Left hindlimb (tissue), 1 donor: Measurements from ENCODE around the gene TMEM243.
"Not testable (repeated sequence)": the region's sequence is repeated elsewhere in the genome, so short reads cannot be mapped to it uniquely, and the experiment has no call there.

Source experiments
- DNase-seq: peaks from one replicate; pipeline ENCODE4 v3.0.0-alpha.2; 2018

Gene TMEM243, protein sequence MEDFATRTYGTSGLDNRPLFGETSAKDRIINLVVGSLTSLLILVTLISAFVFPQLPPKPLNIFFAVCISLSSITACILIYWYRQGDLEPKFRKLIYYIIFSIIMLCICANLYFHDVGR

DNA sequence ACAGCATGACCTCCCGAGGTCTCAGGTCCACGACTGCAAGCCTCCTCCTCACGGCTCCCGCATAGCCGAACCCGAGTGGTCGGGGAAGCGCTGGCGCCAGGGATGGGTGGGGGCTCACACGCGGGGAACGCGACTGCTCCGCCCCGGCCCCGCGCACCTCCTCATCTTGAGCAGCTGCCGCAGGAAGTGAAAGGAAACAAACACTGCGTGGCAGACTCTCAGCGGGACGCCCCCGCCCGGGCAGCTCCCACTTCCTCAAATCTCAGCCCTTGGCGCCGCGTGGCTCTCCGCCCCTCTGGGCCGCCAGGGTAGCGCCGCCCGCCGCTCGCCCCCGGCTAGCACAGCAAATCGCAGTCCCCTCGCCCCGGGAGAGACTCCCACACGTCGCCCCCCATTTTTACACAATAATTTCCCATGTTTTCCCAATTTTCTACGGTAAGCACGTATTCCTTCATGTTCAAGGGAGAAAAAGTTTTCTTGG lies at the start of gene TMEM243:
Gene TMEM243 (minus strand): TSS at position 188 of the 481 bp plus-strand sequence. CDS start 229 bp downstream, outside the sequence.
- peak; percentile 84 for DNase-seq

DNA sequence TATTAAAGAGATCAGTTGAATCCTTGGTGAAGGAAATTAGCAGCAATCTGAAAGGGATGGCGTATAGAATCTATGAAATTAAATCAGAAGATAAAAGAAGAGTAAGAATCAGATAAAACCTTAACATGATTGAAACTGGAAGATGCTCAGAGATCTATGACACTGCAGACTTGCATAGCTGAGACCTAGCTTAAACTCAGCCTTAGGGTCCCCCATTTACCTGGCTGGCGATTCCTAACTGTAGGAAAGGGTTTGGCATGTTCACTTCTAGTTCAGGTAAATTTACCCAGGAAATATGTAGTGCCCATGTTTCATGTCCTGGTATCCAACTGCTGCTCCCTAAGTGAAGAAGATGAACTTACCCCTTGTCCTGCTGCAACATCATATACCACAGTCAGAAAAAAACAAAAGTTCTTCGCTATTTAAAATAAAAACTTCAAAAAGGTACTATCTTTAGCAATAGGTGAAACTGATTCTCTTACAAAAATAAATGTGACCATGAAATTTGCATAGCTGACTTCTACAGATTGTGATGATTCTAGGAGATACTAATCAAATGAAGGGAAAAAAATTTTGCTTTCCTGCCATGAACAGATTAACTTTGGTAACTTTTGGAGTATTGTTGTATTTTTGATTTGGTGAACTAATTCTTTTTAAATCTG lies 47.8 kb upstream of the TMEM243 start:
- DNase-seq = no peak

DNA sequence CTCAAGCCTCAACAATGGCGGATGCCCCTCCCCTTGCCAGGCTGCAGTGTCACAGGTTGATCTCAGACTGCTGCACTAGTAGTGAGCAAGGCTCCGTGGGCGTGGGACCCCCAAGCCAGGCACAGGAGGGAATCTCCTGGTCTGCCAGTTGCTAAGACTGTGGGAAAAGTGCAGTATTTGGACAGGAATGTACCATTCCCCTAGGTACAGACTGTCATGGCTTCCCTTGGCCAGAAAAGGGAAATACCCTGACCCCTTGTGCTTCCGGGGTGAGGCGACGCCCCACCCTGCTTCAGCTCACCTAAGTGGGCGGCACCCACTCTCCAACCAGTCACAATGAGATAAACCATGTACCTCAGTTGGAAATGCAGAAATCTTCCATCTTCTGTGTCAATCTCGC lies 44.0 kb upstream of the TMEM243 start:
- DNase-seq = no peak

DNA sequence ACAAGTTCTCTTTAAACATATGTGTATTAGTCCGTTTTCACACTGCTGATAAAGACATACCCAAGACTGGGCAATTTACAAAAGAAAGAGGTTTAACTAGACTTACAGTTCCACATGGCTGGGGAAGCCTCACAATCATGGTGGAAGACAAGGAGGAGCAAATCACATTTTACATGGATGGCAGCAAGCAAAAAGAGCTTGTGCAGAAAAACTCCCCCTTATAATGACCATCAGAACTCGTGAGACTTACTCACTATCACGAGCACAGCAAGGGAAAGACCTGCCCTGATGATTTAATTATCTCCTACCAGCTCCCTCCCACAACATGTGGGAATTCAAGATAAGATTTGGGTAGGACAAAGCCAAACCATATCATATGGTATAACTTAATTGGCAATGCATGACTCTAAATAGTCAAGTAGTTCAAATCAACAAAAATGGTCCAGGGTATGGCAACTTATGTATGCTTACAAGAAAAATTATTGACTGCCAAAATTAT lies 34.1 kb upstream of the TMEM243 start:
- DNase-seq = no peak

DNA sequence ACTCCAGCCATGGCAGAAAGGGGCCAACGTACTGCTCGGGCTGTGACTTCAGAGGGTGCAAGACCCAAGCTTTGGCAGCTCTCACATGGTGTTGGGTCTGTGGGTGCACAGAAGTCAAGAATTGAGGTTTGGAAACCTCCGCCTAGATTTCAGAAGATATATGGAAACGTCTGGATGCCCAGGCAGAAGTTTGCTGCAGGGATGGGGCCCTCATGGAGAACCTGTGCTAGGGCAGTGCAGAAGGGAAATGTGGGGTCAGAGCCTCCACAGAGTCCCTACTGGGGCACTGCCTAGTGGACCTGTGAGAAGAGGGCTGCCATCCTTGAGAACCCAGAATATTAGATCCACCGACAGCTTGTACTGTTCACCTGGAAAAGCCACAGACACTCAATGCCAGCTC lies 26.1 kb upstream of the TMEM243 start:
- DNase-seq = not testable (repeated sequence)

DNA sequence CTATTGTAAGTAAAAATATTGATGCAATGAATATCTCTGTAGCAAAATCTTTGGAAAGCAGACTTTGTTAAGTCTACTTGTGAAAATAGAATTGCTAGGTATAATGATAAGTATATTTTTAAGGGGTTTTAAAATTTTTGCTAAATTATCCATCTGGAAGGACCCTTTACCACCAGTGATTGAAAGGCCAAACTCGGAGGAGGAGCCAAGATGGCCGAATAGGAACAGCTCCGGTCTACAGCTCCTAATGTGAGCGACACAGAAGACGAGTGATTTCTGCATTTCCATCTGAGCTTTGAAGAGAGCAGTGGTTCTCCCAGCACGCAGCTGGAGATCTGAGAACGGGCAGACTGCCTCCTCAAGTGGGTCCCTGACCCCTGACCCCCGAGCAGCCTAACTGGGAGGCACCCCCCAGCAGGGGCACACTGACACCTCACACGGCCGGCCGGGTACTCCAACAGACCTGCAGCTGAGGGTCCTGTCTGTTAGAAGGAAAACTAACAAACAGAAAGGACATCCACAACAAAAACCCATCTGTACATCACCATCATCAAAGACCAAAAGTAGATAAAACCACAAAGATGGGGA lies 19.0 kb upstream of the TMEM243 start:
- DNase-seq = not testable (repeated sequence)

DNA sequence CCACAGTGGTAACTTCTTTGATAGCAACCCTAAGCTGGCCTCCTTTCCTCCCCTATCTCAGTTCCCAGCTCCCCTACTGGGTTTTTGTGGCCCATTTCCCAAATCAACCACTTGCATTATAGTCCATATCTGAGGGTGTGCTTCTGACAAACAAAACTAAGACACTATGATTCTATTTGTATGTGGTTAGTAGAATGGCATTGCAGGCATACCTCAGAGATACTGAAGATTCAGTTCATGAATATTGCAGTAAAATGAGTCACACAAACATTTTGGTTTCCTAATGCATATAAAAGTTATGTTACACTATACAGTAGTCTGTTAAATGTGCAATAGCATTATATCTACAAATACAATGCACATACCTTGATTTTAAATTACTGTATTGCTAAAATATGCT lies 15.4 kb upstream of the TMEM243 start:
- DNase-seq = no peak

DNA sequence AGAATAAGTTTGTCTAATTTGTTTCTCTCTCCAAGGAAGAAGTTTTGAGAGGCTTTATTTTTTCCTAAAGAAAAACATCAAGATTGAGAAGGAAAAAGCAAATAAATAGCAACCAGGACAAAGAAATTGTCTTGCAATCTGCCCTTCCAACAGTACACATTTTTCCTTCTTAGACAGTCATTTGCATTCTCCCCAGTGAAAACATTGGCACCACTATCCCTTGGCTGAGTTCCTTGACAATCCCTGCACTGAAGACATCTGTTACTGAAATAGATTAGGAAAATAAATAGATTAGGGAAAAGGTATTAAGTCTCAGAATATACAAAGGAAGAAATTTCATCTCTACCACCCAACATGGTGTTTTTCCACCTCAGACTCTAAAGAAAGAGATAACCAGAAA lies 12.2 kb upstream of the TMEM243 start:
- DNase-seq = no peak

DNA sequence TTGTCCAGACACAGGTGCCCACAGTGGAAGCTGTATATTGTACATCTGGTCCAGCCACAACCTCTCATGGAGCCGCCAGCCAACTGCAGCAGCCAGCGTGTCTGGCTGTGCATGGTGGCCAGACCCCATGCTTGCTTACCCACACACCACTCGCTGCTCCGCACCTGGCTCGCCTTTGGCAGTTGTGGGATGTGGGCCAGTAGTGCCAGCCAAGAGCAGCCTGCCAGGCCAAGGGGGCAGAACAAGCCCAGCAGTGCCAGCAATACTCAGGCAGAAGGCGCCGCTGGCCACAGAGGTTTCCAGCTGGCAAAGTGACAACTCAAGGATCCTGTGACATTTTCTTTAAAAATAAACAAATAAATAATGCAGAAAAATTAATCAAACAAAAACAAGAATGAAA lies 11.7 kb upstream of the TMEM243 start:
- DNase-seq = peak; percentile 57

DNA sequence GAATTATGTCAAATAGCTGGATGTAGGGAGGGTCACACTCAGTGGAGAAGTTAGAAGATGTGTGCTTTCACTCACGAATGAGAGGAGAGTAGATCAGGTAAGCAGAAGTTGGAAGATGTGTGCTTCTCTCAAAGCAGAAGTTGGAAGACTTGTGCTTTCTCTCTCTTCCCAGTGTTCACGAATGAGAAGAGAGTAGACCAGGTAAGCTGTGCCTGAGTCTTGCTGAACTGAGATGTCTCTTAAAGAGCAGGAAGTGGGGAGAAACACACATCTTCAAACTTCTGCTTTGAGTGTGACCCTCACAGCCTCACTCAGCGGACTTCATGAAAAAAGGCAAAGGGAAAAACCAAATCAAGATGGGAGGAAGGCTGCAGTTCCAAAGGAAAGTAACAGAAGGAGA lies 7.0 kb upstream of the TMEM243 start:
- no peak for DNase-seq

DNA sequence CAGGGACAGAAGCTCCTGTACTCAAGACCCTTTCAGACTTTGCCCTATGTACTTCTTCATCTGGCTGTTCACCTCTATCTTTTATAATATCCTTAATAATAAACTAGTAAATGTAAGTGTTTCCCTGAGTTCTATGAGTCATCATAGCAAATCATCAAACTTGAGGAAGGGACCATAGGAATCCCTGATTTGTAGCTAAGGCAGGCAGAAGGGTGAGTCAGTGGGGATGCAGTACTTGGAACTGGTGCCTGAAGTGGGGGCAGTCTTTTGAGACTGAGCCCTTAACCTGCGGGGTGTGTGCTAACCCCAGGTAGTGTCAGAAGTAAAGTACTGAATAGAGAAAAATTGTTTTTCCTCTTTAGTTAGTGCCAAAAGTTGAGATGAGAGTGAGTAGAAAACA lies 6.2 kb upstream of the TMEM243 start:
- DNase-seq = no peak

DNA sequence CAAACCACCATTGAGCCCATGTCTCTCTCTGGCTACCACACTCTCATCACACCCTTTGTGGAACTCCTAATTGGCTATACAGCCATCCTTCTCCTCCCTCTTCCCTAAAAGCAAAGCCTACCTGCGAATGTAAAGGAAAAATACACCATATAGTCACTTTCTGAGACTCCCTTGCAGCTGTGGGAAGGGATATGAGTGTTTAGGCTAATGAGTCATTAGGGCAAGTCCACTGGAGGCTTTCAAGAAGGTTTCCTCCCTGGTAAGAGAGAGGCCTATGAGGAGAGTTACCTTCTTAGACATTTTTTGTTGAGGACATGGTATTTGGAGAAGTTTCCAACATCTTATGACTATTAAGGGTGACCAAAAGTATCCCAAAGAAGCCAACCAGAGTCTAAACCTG lies 4.1 kb upstream of the TMEM243 start:
- no peak for DNase-seq

DNA sequence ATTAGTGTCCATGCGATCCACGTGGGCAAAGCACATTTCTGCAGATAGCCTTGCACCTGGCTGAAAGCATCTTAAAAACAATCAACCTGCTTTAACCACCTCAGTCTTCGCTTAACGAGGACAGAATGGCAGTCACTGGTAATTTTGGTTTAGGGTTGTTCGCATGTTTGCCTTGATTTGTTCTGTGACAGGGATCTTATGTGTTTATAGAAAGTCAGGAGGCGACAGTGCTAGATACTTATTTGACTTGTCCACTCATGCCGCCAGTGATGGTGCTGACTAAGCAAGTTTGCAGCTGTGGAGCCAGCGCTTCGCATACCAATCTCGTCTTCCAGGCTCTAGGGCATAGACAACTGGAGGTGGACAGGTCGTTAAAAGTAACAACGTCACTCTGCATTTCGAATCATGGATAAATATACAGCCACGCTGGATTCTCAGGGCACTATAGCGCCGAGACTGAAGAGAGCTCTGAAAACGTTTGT lies 1.2 kb upstream of the TMEM243 start:
- DNase-seq = peak; percentile 47

DNA sequence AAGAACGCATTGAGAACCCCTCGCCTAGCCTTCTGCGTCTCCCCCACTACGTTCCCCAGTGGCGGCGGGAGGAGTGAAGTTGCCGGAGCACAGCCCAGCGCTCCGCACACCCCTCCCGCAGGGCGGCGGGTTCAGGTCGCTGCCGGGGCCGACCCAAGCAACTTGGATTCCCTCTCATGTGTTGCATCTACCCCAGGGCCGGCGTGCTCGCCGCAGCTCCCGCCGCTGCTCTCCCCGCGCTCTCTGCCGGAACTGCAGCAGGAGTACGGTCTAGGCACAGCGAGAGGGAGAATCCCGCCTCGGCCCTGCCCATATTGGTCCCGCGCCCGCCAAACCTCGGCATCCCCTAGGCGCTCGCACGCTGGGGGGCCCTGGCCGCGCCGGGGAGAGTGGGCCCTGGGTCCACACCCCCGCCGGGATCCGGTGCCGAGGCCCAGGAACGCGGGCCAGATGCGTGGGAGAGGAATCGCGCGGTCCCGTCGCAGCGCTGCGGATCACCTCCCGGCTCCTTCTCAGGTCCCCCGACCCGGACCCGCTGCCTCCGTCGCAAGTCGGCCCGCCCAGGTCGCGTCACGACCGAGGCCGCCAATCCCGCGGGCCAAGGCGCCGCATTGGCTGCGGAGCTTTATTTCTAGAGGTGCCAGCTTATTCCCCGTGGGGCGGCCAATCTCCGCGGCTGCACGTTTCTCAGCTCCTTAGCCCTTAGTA lies 648 bp upstream of the TMEM243 start:
- DNase-seq = peak; percentile 80

DNA sequence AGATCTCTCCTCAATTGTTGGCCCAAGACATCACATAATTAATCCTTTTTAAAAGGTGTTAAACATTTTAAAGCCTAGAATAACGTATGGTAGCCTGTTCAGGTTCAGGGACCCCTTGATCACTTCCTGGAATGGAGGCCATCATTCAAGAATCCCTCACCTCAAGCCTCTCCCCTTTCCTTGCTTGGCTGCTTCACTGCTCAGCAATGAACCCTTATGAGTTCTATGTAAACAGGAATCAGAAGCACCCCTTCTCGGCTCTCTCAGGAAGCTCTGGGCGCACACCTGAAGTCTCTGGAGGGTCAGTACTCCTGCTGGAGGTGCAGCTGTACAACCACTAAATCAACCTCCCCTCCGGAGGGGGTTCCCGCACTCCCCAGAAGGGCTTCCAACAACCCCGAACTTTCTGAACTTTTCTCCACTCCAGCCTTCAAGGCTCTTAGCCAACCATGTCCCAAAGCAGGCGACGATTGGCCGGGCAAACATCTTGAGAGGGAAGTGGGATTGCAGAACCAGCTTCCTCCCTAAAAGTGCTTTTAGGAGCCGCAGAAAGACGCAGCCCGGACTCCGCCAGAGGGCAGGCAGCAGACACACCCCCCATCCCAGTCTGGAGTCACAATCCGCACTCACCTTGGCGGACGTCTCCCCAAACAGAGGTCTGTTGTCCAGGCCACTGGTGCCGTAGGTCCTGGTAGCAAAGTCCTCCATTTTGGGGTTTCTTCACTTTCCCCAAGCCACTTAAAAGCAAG lies 562 bp downstream of the TMEM243 start:
- DNase-seq = peak; percentile 63

DNA sequence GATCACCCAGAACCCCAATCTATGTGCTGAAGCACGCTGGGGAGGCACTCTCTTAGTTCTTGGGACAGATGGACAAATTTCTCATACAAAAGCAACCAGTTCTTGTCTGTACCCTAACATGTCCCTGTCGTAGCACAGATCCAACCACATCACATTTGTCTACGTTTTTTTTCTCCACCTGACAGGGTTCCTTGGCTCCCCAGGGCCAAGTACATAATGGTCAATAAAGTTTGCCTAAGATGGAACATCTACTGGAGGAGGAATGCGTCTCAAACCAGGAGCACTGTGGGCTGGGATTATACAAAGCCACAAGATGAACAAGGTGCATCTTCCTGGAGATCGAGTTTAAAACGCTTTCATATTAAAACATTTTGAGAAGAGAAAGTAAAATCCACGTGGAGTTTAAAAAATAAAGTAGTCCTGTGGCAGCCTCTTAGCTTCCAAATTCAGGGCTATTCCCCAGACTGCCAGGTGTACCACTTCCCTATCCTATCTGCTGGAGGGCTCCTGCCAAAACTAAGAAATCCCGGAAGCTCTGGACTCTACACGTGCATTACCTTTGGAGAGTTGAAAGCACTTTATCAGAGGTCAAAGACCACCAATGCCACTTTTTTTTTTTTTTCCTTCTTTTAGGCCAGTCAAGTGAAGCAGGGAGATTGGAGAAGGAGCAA lies 1.4 kb downstream of the TMEM243 start:
- DNase-seq = no peak

DNA sequence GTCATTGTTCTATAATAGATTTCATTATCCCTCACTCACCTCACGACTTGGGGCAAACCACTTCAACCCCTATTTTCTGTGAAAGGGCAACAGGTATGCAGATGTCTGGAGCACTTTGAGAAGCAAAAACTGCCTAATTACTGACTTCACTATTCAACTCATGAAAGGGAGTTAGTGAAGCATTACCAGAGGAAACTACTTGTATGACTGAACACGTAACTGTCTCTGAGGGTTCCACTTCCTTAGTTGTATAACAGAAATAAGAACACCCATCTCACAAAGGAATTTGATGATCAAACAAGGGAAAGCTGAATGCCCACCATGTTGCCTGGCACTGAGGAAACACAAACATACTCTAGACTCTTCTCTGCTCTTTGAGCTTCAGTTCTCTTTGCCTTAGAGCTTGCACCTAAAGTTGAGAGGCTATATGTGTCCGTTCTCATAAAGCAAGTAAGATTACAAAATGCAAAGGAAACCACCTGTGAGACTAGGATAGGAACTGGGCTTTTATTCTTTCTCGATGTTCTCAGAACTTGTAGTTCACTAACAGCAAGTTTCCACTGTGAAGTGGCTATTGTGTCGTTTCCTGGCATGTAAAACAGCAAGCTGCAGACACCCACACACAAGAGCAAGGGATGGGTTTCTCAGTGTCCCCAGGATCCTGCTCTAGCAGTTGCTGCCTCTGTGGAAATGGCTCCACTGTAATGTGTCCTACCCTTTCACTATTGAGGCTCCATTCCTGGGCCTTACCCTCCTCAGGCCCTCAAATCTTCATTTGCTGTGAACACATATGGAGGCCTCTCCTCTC lies 2.6 kb downstream of the TMEM243 start:
- no peak for DNase-seq

DNA sequence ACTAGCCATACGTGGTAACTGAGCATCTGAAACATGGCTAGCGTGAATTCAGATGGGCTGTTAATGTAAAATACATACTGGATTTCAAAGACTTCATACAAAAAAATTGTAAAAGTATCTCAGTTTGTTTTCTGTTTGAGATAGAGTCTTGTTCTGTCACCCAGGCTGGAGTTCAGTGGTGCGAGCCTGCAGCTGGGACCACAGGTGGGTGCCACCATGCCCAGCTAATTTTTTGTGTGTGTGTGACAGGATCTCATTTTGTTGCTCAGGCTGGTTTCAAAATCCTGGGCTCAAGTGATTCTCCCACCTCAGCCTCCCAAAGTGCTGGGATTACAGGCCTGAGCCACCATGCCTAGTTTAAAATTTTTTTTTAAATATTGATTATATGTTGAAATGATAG lies 4.5 kb downstream of the TMEM243 start:
- DNase-seq = no peak

DNA sequence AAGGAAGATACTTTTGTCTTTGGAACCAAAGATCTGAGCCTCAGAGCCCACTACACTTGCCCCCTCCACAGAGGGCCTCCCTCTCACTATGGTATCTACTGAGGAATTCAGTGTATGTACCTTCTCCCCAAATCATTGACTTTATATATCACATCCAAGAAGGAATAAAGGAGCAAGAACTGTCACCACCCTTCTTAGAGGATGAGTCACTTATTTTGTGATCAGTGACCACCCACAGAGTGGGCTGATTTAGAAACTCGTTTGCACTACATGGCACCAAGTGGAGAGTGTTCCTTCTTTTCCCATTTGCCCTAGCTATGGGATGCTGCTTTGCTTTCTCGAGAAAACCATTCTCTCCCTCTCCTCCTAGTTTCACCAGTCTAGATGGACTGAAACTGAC lies 5.7 kb downstream of the TMEM243 start:
- no peak for DNase-seq

DNA sequence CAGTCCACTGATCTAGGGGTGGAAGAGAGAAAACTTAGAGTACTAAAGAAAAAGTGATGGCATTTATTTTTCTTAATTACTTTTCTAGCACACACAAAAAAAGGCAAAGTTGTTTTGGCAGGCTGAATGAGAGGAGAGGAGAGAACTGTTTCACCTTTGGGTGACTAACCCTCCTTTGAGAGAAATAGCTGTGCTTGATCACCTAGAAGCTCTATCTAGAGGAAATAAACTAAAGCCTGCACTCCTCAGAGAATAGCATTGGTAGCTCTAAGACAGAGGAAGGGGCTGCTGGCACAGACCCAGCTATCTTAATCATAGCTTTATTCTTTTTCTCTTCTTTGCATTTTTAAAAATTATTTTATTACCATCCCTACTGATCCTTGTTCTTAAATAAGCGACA lies 6.3 kb downstream of the TMEM243 start:
- DNase-seq = no peak

DNA sequence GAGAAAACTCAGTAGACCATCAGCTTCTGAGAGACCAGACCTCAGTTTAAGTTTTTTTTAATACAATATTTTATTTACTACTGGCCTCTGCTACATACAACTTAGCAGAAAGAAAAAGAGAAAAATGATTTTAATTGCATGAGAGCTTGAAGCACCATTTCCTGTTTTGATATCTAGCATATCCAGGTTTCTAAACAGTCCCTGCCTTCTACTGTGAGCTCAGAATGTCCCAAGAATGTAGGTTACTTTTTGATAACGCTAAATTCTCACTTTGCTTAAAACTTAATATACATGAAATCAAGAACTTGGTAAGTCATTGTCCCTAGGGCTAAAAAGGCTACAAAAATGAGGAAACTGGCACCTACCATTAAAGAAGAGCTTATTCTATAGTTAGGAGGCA lies 7.0 kb downstream of the TMEM243 start:
- DNase-seq = no peak
